GM21390 (cell line): Measurements from ENCODE around the gene ATF6.
"Not testable (repeated sequence)": the region's sequence is repeated elsewhere in the genome, so short reads cannot be mapped to it uniquely, and the experiment has no call there.

Source experiments
- ATAC-seq: cut with Tn5 transposase; IDR thresholded peaks from one replicate; pipeline ENCODE4 v1.9.1; 2021; ENCODE audit not compliant: unreplicated experiment

ATF6 gene

DNA sequence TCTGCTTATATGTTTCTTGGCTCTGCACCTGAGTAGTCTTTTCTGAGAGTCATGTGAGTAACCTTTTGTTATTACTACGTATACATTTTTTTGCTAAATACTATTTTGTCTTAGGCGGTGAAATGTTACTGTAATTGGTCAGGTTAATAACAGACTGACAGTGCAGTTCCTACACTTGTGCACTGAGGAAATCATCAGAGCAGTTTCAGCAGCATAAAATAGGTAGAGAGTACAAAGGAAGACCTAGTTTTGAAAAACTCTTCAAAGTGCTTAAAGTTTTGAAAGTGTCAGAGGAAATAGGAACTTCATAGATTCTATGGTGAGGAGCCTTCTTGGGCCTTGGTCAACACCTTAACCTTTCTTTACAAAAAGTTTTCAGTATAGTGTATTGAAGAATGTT lies 11.1 kb downstream of the ATF6 start:
- no peak for ATAC-seq

GRCh38 chr1:161778522-161778921 lies 12.4 kb downstream of the ATF6 start:
- no peak for ATAC-seq

GRCh38 chr1:161779393-161779792 lies 13.3 kb downstream of the ATF6 start:
- no peak for ATAC-seq

DNA sequence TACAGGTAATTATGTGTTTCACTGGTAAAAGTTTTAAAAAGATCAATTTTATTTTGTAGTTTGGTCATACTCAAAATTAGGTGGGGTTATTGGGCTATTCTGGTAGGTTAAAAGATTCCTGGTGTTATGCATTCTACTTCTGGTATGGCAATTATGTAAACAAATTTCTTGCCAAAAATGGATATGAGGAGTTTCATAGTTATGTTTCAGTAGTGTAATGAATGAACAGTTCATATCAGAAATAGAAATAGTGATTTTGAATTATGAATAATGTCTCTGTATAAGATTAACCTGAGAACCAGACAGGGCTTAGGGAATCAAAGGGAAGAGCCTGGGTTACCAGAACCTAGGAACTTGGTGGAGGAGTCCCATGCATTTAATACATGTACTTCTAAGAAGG lies 15.9 kb downstream of the ATF6 start:
- peak; percentile 60 for ATAC-seq

DNA sequence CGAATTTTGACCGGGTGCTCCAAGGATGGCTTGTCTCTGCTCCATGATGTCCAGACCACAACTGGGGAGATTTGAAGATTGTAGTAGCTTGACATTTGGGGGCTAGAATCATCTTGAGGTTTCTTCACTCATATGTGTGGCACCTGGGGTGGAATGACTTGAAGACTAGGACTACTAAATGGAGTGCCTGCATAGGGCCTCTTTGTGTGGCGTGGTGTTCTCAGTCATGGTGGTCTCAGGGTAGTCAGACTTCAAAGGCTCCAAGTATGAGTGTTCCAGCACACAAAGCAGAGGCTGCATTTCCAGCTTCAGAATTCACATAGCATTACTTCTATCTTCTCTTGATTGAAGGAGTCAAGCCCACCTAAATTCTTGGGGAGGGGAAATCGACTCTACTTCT lies 16.8 kb downstream of the ATF6 start:
- ATAC-seq: no peak

DNA sequence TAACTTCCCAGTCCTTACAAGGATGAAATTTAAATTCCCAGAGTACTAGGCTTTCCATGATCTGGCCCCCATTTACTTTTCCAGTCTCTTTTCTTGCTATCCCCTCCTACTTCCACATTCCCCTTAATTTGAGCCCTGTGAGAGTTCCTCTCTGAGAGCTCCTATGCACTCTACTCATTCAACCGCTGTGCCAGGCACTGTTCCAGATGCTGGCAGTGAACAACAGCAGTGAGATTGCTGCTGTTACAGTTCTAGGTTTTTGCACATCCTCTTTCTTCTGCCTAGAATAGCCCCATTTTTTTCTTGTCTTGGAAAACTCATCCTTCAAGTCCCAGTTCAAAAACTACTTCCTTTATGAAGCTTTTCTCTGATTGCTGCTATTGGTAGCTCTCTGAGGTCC lies 18.8 kb downstream of the ATF6 start:
- no peak for ATAC-seq

GRCh38 chr1:161787355-161787754 lies 21.2 kb downstream of the ATF6 start:
- ATAC-seq: no peak

DNA sequence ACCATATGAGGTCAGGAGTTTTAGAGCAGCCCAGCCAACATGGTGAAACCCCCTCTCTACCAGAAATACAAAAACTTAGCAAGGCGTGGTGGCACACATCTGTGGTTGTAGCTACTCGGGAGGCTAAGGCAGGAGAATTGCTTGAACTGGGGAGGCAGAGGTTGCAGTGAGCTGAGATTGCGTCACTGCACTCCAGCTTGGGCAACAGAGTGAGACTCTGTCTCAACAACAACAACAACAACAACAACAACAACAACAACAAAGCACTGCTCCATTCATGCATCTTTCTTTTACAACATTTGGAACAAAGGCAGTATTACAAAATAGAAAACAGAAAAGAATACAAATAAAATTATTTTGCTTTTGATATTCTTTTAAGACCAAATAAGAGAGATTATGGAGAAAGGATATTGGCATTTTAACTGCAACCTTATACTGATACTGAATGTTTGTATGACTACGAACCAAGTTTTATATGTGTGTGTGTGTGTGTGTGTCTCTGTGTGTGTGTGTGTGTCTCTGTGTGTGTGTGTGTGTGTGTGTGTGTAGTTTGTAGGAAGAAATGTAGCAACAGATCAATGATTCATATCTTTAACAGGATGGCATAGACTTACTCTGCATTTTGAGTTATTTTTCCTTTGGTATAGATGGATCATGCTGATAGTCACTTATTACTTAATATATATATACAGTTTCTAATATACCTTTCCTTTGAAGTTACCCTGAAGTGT lies 24.6 kb downstream of the ATF6 start:
- ATAC-seq: no peak

- ATAC-seq: no peak
Measured at GRCh38 chr1:161791904-161792655, 26.0 kb downstream of the ATF6 start.

GRCh38 chr1:161792740-161793139 lies 26.6 kb downstream of the ATF6 start:
- ATAC-seq: no peak

- ATAC-seq: no peak
Measured at GRCh38 chr1:161799792-161800191, 33.7 kb downstream of the ATF6 start.

DNA sequence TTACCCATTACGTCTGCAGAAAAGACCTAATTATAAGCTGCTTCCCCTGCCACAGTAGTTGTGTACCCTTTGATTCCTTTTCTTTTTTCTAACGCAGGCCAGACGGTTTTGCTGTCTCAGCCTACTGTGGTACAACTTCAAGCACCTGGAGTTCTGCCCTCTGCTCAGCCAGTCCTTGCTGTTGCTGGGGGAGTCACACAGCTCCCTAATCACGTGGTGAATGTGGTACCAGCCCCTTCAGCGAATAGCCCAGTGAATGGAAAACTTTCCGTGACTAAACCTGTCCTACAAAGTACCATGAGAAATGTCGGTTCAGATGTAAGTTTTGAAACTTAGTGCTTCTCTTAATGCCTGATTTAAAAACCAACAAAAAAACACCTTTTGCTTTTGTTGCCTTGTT lies 35.8 kb downstream of the ATF6 start:
- no peak for ATAC-seq

GRCh38 chr1:161803181-161803580 lies 37.1 kb downstream of the ATF6 start:
- no peak for ATAC-seq

DNA sequence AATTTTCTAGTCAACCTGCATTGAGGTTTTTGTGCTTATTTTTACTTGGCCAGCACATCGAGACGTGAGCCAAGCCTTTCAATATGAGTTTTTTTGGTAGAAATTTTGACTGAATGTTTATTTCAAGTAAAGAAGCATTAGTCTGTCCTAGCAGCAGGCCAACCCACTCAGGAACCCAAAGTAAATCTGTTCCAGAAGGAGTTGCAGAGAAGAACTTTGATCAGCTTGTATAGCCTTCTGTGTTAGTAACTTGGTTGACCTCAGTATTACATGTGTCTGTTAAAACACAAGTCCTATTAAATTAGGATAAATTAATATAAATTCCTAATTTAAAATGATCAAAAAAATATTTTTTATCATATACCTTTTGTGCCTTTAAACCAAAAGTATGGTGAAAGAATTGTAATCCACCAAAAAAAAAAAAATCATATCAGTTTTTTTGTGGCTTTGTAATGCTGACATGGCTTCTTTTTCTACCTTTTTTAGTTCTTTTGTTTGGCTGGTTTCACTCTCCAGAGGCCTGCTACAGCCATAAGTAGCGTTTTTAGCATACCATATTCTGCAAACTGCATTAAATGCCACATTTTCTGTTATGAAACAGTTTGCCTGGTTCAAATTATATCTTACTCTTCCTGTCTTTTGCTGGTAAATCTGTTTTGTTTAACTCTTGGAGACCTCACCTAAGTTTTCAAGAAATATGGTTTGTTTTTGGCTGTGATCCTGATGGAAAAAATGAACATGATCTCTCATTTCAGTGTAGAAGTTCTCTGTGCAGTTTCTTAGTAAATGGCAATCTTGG lies 39.5 kb downstream of the ATF6 start:
- ATAC-seq: no peak

DNA sequence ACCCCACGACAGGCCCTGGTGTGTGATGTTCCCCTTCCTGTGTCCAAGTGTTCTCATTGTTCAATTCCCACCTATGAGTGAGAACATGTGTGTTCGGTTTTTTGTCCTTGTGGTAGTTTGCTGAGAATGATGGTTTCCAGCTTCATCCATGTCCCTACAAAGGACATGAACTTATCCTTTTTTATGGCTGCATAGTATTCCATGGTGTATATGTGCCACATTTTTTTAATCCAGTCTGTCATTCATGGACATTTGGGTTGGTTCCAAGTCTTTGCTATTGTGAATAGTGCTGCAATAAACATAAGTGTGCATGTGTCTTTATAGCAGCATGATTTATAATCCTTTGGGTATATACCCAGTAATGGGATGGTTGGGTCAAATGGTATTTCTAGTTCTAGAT lies 43.1 kb downstream of the ATF6 start:
- not testable (repeated sequence) for ATAC-seq

DNA sequence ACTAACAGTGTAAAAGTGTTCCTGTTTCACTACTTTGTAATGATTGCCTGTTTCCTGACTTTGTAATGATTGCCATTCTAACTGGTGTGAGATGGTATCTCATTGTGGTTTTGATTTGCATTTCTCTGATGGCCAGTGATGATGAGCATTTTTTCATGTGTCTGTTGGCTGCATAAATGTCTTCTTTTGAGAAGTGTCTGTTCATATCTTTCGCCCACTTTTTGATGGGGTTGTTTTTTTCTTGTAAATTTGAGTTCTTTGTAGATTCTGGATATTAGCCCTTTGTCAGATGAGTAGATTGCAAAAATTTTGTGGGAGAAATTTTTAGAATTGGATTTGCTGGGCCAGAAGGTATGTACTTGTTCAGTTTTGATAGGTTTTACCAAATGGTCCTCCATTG lies 43.5 kb downstream of the ATF6 start:
- ATAC-seq: not testable (repeated sequence)

DNA sequence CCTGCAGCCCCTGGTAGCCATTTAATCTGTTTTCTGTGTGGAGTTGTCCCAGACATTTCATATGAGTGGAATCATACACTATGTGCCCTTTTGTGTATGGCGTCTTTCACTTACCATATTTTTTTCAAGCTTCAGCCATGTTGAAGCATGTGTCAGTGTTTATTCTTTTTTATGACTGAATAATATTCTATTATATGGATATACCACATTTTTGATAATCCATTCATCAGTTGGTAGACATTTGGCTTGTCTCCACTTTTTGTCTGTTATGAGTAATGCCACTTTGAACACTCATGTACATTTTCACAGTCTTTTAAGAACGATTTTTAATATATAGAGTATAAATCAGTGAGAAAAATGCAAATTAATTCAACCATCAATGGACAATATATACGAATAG lies 44.7 kb downstream of the ATF6 start:
- no peak for ATAC-seq

- ATAC-seq: no peak
Measured at GRCh38 chr1:161816201-161816600, 50.1 kb downstream of the ATF6 start.

GRCh38 chr1:161817176-161817730 lies 51.1 kb downstream of the ATF6 start:
- ATAC-seq: no peak

DNA sequence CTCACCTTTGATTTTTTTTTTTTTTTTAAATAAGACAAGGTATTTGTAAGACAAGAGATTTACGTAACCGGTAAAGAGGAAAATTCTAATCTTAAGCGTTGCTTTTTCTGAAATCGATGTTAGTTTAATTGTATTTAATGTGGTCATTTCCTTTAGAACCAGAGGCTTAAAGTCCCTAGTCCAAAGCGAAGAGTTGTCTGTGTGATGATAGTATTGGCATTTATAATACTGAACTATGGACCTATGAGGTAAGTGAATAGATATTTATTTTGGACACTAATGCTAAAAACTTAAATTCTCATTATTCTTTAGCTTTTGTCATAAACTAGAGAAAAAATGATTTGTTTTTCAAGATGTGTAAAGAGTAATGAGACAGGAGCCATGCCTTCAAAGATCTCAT lies 54.8 kb downstream of the ATF6 start:
- ATAC-seq: no peak

GRCh38 chr1:161824618-161825017 lies 58.5 kb downstream of the ATF6 start:
- no peak for ATAC-seq

GRCh38 chr1:161825831-161826230 lies 59.7 kb downstream of the ATF6 start:
- no peak for ATAC-seq
